Measurements from ENCODE around the gene MX1. TPM values are rescaled to one million over a fixed set of nuclear protein-coding genes. Genes with fewer than 3 reads are reported as not detected.
A peak's percentile ranks its signal among the peaks of the same experiment; 100 is the strongest.

The MX1 gene
- total and polyA plus RNA-seq, 2 of the 13 experiments (the other 11 are each of a cell fraction or from before 2014, with no cell fraction given), result 2.6 to 5.8 TPM

DNA sequence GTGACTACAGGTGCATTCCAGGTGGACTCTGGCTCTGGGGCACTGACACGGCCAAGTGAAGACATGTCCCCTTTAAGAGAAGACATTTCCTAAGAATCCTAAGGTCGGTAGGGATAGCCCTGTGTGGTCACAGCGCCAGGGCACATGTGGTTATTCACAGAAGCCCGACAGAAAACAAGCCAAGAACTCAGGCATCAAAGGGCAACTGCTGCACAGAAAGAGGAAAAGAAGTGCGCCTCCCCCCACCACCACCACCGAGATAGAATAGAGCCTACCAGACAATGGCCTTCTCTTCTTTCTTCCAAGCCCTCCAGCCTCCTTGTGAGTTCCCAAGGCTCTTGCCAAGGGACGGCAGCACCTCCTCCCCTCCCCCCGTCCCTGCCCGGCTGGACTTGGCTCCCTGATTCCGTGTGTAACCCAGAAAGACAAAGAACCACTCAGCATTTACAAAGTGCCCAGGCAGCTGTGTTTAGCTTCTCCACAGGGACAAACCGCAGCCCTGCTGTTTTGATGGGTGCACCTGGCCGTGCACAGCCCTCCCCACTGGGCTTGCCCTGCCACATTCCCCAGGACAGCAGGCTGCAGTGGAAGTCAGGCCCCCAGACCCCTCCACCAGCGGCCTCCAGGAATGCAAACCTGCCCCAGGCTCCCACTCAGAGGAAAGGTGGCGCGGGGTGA, 51.7 kb downstream of the MX1 start:
- DNase-seq (ENCODE audit: low spot score), result no peak
- POLR2A ChIA-PET, result no interaction called here
- ATAC-seq, result peak; percentile 43
- FAIRE-seq, result no peak
- peak overlapping the region; percentile 33 for H3K4me2 ChIP-seq (ENCODE audit: low read depth, low read length)
- CTCF ChIA-PET (ENCODE audit: low intra/inter-chr PET ratio, low total read pairs), result no interaction called here
- no peaks in the 10 kb centered on the region for H3K36me3 ChIP-seq (replicated peaks in 1 of 2; ENCODE audit: control insufficient read depth in 1 of 2, insufficient read depth in 2 of 2, low read length in 2 of 2)
- H3K4me1 ChIP-seq (ENCODE audit: insufficient read depth, low read length), result peaks cover 23% of the 10 kb centered on the region
- in situ Hi-C loops (cut with HindIII; ENCODE audit: extremely low pct_ligation_motif_present, low pct_unique_long_range_greater_than_20kb) (no loop called here), intact Hi-C loops (cut with micrococcal nuclease; ENCODE audit: unreplicated experiment) (loop anchor here (5.0 kb wide), 1 partner anchor 130 kb away; no protein-coding TSS in a partner anchor)
- no peaks in the 10 kb centered on the region for H3K9me3 ChIP-seq (ENCODE audit: low read length)
- H4K20me1 ChIP-seq (ENCODE audit: insufficient read depth, low read length), result no peaks in the 10 kb centered on the region
- 27% methylated on average over 12 of the region's 15 CpGs for WGBS (ENCODE audit: low lambda C conversion rate)
- BruUV-seq (replicated peaks), result no TSS peak
- H3K4me3 ChIP-seq (replicated peaks in 1 of 3; ENCODE audit: insufficient read depth in 1 of 3, low read depth in 2 of 3, low read length in 3 of 3), result no peak overlapping the region
- no peaks in the 10 kb centered on the region for H3K27me3 ChIP-seq (ENCODE audit: control insufficient read depth in 1 of 2, insufficient read depth in 2 of 2, low read length in 2 of 2)
- H3K79me2 ChIP-seq (ENCODE audit: insufficient read depth, low read length), result no peaks in the 10 kb centered on the region
- 0 out of 2 replicates have a peak overlapping the region, but pooled peaks have one; percentile 9 for H3K9ac ChIP-seq (ENCODE audit: insufficient read depth, low read depth, low read length)
- TF ChIP-seq, protein P1, sequence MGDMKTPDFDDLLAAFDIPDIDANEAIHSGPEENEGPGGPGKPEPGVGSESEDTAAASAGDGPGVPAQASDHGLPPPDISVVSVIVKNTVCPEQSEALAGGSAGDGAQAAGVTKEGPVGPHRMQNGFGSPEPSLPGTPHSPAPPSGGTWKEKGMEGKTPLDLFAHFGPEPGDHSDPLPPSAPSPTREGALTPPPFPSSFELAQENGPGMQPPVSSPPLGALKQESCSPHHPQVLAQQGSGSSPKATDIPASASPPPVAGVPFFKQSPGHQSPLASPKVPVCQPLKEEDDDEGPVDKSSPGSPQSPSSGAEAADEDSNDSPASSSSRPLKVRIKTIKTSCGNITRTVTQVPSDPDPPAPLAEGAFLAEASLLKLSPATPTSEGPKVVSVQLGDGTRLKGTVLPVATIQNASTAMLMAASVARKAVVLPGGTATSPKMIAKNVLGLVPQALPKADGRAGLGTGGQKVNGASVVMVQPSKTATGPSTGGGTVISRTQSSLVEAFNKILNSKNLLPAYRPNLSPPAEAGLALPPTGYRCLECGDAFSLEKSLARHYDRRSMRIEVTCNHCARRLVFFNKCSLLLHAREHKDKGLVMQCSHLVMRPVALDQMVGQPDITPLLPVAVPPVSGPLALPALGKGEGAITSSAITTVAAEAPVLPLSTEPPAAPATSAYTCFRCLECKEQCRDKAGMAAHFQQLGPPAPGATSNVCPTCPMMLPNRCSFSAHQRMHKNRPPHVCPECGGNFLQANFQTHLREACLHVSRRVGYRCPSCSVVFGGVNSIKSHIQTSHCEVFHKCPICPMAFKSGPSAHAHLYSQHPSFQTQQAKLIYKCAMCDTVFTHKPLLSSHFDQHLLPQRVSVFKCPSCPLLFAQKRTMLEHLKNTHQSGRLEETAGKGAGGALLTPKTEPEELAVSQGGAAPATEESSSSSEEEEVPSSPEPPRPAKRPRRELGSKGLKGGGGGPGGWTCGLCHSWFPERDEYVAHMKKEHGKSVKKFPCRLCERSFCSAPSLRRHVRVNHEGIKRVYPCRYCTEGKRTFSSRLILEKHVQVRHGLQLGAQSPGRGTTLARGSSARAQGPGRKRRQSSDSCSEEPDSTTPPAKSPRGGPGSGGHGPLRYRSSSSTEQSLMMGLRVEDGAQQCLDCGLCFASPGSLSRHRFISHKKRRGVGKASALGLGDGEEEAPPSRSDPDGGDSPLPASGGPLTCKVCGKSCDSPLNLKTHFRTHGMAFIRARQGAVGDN (CRISPR knock-in tag; IDR thresholded peaks at IDR 0.05), result peak; percentile 26
- TF ChIP-seq, protein P2, sequence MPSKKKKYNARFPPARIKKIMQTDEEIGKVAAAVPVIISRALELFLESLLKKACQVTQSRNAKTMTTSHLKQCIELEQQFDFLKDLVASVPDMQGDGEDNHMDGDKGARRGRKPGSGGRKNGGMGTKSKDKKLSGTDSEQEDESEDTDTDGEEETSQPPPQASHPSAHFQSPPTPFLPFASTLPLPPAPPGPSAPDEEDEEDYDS (CRISPR knock-in tag; IDR thresholded peaks at IDR 0.05), result no peak
- TF ChIP-seq HNF4G (IDR thresholded peaks at IDR 0.05; ENCODE audit: borderline replicate concordance, low read depth, low read length) (0 out of 2 replicates have a peak, but pooled peaks have one; percentile 35), HNF4G (CRISPR knock-in tag; IDR thresholded peaks at IDR 0.05; ENCODE audit: borderline replicate concordance, low read depth) (no peak), ZBTB39 (CRISPR knock-in tag; IDR thresholded peaks at IDR 0.05) (0 out of 2 replicates have a peak, but pooled peaks have one; percentile 25)
- H3K27ac ChIP-seq (ENCODE audit: extremely low read length, insufficient read depth, low read length), result no peak overlapping the region
- no peak overlapping the region for H2AFZ ChIP-seq (ENCODE audit: low read length)

Data from HepG2 (cell line).